ENCODE data around the gene CORO7. TPM values are rescaled to one million over a fixed set of nuclear protein-coding genes. Genes with fewer than 3 reads are reported as not detected.

Gene CORO7
- total and polyA plus RNA-seq, 2 donors (not counting 1 experiment from before 2014, with no cell fraction given) = 117 to 230 TPM

DNA sequence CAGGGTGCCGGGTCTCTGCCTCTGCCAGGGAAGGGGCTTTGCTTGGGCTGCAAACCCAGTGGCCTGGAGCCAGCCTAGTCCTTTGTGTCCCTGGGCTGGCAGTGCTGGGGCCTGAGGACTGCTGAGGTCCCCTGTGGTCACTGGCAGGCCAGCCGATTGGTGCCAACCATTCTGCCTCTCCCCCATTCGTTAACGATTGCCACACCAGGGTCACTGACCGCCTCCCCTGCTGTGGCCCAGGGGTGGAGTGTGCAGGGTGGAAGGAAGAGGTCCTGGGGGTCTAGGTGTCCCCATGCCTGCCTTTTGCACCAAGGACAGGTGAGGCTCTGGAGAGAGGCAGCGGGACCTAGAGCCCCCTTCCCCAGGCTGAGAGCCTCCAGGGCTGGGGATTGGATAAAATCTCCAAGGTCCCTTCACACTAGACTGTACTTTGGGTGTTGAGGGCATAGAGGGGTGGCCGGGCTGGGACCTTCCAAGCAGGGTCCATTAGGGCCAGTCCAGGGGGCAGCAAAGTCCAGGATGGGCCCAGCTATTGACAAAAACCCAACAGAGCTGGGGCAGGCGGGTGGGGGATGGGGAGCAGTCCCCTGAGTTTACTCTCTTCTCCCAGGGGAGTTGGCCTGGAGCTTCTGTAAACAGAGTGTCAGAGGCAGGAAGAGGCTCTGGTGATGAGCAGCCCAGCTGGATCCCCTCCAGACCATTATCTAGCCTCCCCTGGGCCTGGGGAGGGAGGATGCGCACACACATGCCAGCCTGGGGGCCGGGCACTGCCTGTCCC lies 43.6 kb downstream of the CORO7 start:
- ChIA-PET POLR2A (no interaction called here), CTCF (interaction anchor here (0.7 to 2.4 kb wide), 4 partner anchors 8 to 33 kb away, joined by 3 to 10 read pairs (median 6); no protein-coding TSS in a partner anchor)
- H3K4me1 Mint-ChIP-seq = peaks cover 24% of the 10 kb centered on the region
- H3K27ac Mint-ChIP-seq = peak overlapping the region; percentile 37
- peak overlapping the region; percentile 93 for H3K4me2 ChIP-seq (replicated peaks; ENCODE audit: low read depth, low read length, poor library complexity, severe bottlenecking)
- WGBS (ENCODE audit: insufficient coverage) = 74% methylated on average over 7 of the region's 10 CpGs
- no peaks in the 10 kb centered on the region for H3K9me3 ChIP-seq (ENCODE audit: control extremely low read depth in 1 of 3, control insufficient read depth in 2 of 3, insufficient read depth in 1 of 3, low read length in 2 of 3)
- peaks cover 18 to 25% of the 10 kb centered on the region in 2 donors for H3K4me1 ChIP-seq (ENCODE audit: control insufficient read depth in 2 of 2, insufficient read depth in 2 of 2, low read length in 2 of 2)
- peak overlapping the region; percentile 56 for H3K9ac ChIP-seq (ENCODE audit: low read length)
- H3K36me3 ChIP-seq (replicated peaks in 1 of 2; ENCODE audit: control extremely low read depth in 1 of 2, control insufficient read depth in 1 of 2, extremely low read depth in 1 of 2, insufficient read depth in 2 of 2, low read length in 1 of 2) = peaks cover 0 to 3% of the 10 kb centered on the region in 2 experiments
- H3K79me2 ChIP-seq (ENCODE audit: control insufficient read depth, insufficient read depth, low read length) = peaks cover 18% of the 10 kb centered on the region
- intact Hi-C loops (cut with micrococcal nuclease) = loop anchor here (5.0 kb wide), 1 partner anchor 255 kb away; the partner anchor contains the start of gene ADCY9
- H3K9me3 Mint-ChIP-seq (ENCODE audit: insufficient read depth) = no peaks in the 10 kb centered on the region
- no peak overlapping the region for H3K27ac ChIP-seq (ENCODE audit: low read length in 2 of 2)
- no peak for TF ChIP-seq EZH2 (IDR thresholded peaks at IDR 0.05; ENCODE audit: borderline replicate concordance, insufficient read depth, low read depth, low read length, poor library complexity, severe bottlenecking)
- TF ChIP-seq, protein P1, sequence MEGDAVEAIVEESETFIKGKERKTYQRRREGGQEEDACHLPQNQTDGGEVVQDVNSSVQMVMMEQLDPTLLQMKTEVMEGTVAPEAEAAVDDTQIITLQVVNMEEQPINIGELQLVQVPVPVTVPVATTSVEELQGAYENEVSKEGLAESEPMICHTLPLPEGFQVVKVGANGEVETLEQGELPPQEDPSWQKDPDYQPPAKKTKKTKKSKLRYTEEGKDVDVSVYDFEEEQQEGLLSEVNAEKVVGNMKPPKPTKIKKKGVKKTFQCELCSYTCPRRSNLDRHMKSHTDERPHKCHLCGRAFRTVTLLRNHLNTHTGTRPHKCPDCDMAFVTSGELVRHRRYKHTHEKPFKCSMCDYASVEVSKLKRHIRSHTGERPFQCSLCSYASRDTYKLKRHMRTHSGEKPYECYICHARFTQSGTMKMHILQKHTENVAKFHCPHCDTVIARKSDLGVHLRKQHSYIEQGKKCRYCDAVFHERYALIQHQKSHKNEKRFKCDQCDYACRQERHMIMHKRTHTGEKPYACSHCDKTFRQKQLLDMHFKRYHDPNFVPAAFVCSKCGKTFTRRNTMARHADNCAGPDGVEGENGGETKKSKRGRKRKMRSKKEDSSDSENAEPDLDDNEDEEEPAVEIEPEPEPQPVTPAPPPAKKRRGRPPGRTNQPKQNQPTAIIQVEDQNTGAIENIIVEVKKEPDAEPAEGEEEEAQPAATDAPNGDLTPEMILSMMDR (IDR thresholded peaks at IDR 0.05) = no peak
- peaks cover 93% of the 10 kb centered on the region for H4K20me1 ChIP-seq (ENCODE audit: control insufficient read depth, insufficient read depth, low read length, poor library complexity, severe bottlenecking)
- ATAC-seq (ENCODE audit: low read depth) (peak; percentile 59), DNase-seq (peak; percentile 61)
- H3K4me3 ChIP-seq (ENCODE audit: control extremely low read depth in 1 of 5, extremely low read depth in 1 of 5, insufficient read depth in 1 of 5, low read depth in 2 of 5, low read length in 4 of 5) = peak overlapping the region in 3 of 5 experiments; percentile 38 to 60 (median 47)
- H3K4me3 Mint-ChIP-seq = peak overlapping the region; percentile 84
- H2AFZ ChIP-seq (ENCODE audit: insufficient read depth, low read depth, low read length, poor library complexity, severe bottlenecking) = no peak overlapping the region
- no peaks in the 10 kb centered on the region for H3K27me3 ChIP-seq (replicated peaks in 1 of 4; ENCODE audit: control extremely low read depth in 1 of 4, control insufficient read depth in 3 of 4, insufficient read depth in 4 of 4, low read length in 3 of 4)
- H3K27me3 Mint-ChIP-seq = no peaks in the 10 kb centered on the region
